ENCODE data around the gene DIAPH1.

DNA sequence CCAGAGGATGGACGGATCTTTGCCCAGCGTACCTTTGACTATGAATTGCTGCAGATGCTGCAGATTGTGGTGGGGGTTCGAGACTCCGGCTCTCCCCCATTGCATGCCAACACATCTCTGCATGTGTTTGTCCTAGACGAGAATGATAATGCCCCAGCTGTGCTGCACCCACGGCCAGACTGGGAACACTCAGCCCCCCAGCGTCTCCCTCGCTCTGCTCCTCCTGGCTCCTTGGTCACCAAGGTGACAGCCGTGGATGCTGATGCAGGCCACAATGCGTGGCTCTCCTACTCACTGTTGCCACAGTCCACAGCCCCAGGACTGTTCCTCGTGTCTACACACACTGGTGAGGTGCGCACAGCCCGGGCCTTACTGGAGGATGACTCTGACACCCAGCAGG, 128.0 kb downstream of the DIAPH1 start:
- TF ChIP-seq, protein P1, sequence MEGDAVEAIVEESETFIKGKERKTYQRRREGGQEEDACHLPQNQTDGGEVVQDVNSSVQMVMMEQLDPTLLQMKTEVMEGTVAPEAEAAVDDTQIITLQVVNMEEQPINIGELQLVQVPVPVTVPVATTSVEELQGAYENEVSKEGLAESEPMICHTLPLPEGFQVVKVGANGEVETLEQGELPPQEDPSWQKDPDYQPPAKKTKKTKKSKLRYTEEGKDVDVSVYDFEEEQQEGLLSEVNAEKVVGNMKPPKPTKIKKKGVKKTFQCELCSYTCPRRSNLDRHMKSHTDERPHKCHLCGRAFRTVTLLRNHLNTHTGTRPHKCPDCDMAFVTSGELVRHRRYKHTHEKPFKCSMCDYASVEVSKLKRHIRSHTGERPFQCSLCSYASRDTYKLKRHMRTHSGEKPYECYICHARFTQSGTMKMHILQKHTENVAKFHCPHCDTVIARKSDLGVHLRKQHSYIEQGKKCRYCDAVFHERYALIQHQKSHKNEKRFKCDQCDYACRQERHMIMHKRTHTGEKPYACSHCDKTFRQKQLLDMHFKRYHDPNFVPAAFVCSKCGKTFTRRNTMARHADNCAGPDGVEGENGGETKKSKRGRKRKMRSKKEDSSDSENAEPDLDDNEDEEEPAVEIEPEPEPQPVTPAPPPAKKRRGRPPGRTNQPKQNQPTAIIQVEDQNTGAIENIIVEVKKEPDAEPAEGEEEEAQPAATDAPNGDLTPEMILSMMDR (IDR thresholded peaks at IDR 0.05), result no peak
- no peak for TF ChIP-seq POLR2A (IDR thresholded peaks at IDR 0.05)

All from Peyer's patch (tissue), 4 donors.